Epithelial cell of proximal tubule (primary cell): ENCODE data around the gene NBDY. TPM values are rescaled to one million over a fixed set of nuclear protein-coding genes. Genes with fewer than 3 reads are reported as not detected.

Experiments used
- DNase-seq: peaks from one replicate; pipeline ENCODE4 v3.0.0-alpha.2; 2011; ENCODE audit warnings: low read depth
- H3K4me3 ChIP-seq: 2 replicates; pipeline ENCODE4 v1.5.1; 2011; ENCODE audit warnings: low read depth, mild to moderate bottlenecking, low read length
- total RNA-seq: library from RNA; depleted of rRNA; stranded (reverse); fragments of >200 nt; gene quantifications from 2 replicates; pipeline ENCODE4 v1.2.3, GENCODE V29; 2015
- TF ChIP-seq, protein P1 (sequence below): conservative IDR thresholded peaks from 2 replicates; pipeline ENCODE4 v1.5.1; 2012; ENCODE audit warnings: low read depth, mild to moderate bottlenecking, low read length

NBDY gene
- total RNA-seq, 1 donor from 2014 or later = 14.9 TPM

DNA sequence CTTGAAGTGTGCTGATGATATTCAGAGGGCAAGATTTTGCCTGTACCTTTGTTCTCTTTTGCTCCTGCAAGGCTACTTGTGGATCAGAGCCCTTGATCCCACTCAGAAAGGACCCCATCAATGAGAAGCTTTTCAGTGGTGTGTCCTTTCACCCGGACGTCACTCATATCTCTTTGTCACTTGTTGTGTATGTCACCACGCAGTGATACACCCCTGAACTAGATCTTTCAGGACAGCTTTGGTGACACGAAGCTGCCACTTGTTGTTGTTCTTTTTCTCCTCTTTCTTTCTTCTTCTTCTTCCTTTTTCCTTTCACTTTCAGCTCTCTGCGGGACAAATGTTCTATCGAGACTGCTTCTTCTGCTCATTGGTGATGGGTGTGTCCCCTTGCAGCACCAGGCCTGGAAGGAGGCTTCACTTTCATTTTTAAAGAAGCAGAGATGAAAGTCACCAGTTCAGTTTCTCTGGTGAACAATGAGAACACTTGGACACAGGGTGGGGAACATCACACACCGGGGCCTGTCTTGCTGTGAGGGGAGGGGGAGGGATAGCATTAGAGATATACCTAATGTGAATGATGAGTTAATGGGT, 83.6 kb downstream of the NBDY start:
- no peak overlapping the region for H3K4me3 ChIP-seq
- no peak for DNase-seq
- TF ChIP-seq, protein P1, sequence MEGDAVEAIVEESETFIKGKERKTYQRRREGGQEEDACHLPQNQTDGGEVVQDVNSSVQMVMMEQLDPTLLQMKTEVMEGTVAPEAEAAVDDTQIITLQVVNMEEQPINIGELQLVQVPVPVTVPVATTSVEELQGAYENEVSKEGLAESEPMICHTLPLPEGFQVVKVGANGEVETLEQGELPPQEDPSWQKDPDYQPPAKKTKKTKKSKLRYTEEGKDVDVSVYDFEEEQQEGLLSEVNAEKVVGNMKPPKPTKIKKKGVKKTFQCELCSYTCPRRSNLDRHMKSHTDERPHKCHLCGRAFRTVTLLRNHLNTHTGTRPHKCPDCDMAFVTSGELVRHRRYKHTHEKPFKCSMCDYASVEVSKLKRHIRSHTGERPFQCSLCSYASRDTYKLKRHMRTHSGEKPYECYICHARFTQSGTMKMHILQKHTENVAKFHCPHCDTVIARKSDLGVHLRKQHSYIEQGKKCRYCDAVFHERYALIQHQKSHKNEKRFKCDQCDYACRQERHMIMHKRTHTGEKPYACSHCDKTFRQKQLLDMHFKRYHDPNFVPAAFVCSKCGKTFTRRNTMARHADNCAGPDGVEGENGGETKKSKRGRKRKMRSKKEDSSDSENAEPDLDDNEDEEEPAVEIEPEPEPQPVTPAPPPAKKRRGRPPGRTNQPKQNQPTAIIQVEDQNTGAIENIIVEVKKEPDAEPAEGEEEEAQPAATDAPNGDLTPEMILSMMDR = no peak

DNA sequence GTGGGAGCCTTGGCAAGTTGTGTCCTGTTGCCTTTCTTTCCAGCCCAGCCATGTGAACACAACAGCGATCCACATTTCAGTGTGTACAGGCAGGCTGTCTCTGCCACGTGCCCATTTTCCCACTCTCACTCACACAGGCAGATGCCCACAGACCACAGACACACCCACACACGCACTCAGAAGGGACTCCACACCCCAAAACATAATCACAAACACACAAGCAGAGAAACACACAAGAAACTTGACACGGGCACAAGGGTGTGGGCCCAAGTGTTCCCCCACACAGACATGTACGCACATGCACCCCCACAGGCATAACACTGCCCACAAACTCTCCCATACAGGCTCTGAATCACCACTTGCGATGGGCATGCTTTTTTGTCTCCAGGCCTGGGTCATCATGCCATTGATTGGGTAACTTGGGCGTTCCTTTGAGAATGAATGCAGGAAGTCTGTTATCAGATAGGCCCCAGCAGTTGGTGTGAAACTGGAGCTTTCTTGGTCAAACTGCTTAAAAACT, 84.3 kb downstream of the NBDY start:
- H3K4me3 ChIP-seq = no peak overlapping the region
- no peak for DNase-seq
- TF ChIP-seq, protein P1 = no peak

DNA sequence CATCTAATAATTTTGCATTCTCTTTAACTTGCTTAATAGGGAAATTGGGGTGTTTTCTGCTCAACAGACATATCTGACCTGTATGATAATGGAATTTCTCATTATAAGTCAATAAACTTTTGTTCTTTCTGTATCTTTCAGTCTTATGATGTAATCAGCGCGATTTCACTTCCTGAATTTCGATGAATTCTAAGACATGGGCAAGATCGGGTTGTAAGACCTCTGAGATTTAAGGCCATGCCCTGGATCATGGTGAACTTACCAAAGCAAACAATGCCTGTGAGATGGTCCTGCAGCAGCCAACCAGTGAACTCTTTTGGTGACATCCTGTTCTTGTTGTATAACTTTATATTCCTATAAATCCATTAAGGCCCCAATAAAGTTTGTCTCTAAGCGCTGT, 88.1 kb downstream of the NBDY start:
- no peak overlapping the region for H3K4me3 ChIP-seq
- TF ChIP-seq, protein P1 = no peak
- DNase-seq = no peak

DNA sequence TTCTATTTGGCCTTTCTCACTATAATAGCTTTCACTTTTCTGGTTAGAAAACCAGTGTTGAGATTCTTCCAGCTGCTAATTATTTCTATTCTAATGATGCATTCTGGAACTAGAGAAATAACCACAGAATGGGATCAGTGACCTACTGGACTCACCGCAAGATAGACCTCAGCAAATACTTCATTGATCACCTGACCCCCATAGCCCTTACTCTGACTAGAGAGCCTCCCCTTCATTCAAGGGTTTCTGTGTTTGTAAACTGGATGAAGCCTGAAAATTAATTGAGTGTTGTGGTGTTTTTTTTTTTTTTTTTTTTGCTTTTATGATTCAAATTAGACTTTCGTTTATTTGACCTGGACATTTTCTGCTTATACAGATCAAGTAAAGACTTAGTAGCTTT, 97.0 kb downstream of the NBDY start:
- TF ChIP-seq, protein P1 = no peak
- DNase-seq = no peak
- no peak overlapping the region for H3K4me3 ChIP-seq

DNA sequence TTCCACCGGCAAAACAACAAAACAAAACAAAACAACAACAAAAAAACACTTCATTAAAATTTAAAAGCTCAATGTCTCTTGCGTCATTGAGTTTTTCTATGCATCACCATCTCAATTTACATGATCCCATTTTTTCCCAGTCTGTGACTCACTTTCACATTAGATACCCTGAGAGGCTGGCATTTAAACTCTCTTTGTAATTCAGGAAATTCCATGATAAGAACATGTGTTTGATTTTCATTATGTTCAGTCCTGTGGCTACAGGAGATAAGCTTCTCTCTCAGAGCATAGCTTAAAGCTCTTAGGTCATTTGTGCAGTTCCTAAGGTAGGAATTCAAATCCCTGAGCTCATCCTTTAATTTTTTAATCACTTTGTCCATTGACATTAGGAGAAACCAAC, 104.6 kb downstream of the NBDY start:
- TF ChIP-seq, protein P1 = no peak
- DNase-seq = no peak
- H3K4me3 ChIP-seq = no peak overlapping the region

DNA sequence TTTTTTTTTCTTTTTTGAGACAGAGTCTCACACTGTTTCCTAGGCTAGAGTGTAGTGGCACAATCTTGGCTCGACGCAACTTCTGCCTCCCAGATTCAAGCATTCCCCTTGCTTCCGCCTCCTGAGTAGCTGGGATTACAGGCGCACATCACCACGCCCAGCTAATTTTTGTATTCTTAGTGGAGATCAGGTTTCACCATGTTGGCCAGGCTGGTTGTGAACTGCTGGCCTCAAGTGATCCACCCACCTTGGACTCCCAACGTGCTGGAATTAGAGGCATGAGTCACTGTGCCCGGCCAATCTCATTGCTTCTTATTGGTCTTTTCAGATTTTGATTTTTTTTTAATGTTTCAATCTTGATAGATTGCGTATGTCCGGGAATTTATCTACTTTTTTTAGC, 124.4 kb downstream of the NBDY start:
- no peak overlapping the region for H3K4me3 ChIP-seq
- DNase-seq = no peak
- TF ChIP-seq, protein P1 = no peak

DNA sequence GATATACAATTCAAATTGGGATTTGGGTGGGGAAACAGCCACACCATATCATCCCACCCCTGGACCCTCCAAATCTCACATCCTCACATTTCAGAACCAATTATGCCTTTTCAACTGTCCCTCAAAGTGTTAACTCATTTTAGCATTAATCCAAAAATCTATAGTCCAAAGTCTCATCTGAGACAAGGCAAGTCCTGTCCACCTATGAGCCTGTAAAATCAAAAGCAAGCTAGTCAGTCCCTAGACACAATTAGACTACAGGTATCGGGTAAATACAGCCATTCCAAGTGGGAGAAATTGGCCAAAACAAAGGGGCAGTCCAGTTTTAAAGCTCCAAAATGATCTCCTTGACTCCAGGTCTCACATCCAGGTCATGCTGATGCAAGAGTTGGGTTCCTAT, 128.0 kb downstream of the NBDY start:
- DNase-seq = no peak
- TF ChIP-seq, protein P1 = no peak
- H3K4me3 ChIP-seq = no peak overlapping the region
